Measurements from ENCODE around the gene CLEC4M. TPM values are rescaled to one million over a fixed set of nuclear protein-coding genes. Genes with fewer than 3 reads are reported as not detected.

CLEC4M gene
- total and polyA plus RNA-seq, 2 experiments from 2014 or later: not detected

GRCh38 chr19:7722231-7722651, 40.8 kb upstream of the CLEC4M start (continued):
- no peak for TF ChIP-seq JUNB (IDR thresholded peaks at IDR 0.05; ENCODE audit: unreplicated experiment)
- TF ChIP-seq REST (IDR thresholded peaks at IDR 0.05; ENCODE audit: unreplicated experiment): no peak
- TF ChIP-seq, protein P1, sequence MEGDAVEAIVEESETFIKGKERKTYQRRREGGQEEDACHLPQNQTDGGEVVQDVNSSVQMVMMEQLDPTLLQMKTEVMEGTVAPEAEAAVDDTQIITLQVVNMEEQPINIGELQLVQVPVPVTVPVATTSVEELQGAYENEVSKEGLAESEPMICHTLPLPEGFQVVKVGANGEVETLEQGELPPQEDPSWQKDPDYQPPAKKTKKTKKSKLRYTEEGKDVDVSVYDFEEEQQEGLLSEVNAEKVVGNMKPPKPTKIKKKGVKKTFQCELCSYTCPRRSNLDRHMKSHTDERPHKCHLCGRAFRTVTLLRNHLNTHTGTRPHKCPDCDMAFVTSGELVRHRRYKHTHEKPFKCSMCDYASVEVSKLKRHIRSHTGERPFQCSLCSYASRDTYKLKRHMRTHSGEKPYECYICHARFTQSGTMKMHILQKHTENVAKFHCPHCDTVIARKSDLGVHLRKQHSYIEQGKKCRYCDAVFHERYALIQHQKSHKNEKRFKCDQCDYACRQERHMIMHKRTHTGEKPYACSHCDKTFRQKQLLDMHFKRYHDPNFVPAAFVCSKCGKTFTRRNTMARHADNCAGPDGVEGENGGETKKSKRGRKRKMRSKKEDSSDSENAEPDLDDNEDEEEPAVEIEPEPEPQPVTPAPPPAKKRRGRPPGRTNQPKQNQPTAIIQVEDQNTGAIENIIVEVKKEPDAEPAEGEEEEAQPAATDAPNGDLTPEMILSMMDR (conservative IDR thresholded peaks at IDR 0.05; ENCODE audit: low read depth in 2 of 2): no peak
- TF ChIP-seq POLR2AphosphoS5 (IDR thresholded peaks at IDR 0.05; ENCODE audit: low read depth): no peak

DNA sequence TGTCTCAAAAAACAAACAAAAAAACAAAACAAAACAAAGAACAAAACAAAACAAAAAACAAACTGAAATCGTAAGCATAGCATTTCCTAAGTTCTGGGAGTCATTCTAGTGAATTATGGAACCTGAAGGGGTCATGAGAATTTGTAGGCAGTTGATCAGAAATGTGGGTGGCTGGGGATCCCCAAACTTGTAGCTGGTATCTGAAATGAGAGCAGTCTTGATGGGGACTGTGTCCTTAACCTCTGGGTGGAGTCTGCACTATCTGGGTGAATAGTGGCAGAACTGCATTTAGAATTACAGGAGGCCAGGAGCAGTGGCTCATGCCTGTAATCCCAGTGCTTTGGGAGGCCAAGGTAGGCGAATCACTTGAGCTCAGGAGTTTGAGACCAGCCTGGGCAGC, 37.3 kb upstream of the CLEC4M start:
- Mint-ChIP-seq H3K27ac (no peak overlapping the region), H3K9me3 (peaks cover 2% of the 10 kb centered on the region; the same call in 1 of the 3 replicates), H3K36me3 (ENCODE audit: low read depth) (no peaks in the 10 kb centered on the region), H3K4me1 (peaks cover 12% of the 10 kb centered on the region), H3K27me3 (ENCODE audit: insufficient read depth, low read depth, poor library complexity) (peaks cover 28% of the 10 kb centered on the region), H3K4me3 (no peak overlapping the region)
- Histone ChIP-seq H3K36me3 (ENCODE audit: insufficient read depth) (no peaks in the 10 kb centered on the region), H2AFZ (no peak overlapping the region), H3K4me2 (no peak overlapping the region), H3K4me1 (ENCODE audit: insufficient read depth) (peaks cover 5% of the 10 kb centered on the region; the same call in 1 of the 2 replicates), H3K27ac (ENCODE audit: low read depth) (no peak overlapping the region), H3K9me2 (ENCODE audit: insufficient read depth) (no peaks in the 10 kb centered on the region), H3K79me2 (replicated peaks; ENCODE audit: insufficient read depth) (no peaks in the 10 kb centered on the region), H3K27me3 (ENCODE audit: insufficient read depth) (peaks cover 38% of the 10 kb centered on the region), H4K20me1 (replicated peaks; ENCODE audit: insufficient read depth) (no peaks in the 10 kb centered on the region), H3F3A (replicated peaks; ENCODE audit: low read depth) (no peaks in the 10 kb centered on the region), H3K4me3 (no peak overlapping the region)
- TF ChIP-seq NANOG (IDR thresholded peaks at IDR 0.05; ENCODE audit: borderline replicate concordance) (no peak), ZNF114 (CRISPR knock-in tag; IDR thresholded peaks at IDR 0.05) (no peak), ZNF331 (CRISPR knock-in tag; IDR thresholded peaks at IDR 0.05; ENCODE audit: low read depth) (no peak), STAT1 (IDR thresholded peaks at IDR 0.05; ENCODE audit: unreplicated experiment) (no peak), EZH2 (IDR thresholded peaks at IDR 0.05; ENCODE audit: low read depth, unreplicated experiment) (no peak), EZH2phosphoT487 (IDR thresholded peaks at IDR 0.05; ENCODE audit: unreplicated experiment) (no peak), CREB1 (CRISPR knock-in tag; IDR thresholded peaks at IDR 0.05; ENCODE audit: low read depth) (no peak), REST (IDR thresholded peaks at IDR 0.05; ENCODE audit: unreplicated experiment) (no peak), ETS1 (IDR thresholded peaks at IDR 0.05) (no peak)
- TF ChIP-seq, protein P1 (conservative IDR thresholded peaks at IDR 0.05; ENCODE audit: low read depth in 2 of 2): no peak
- DNase-seq (ENCODE audit: low spot score) (no peak), ATAC-seq (no peak)

All from GM23338 (cell line).